ENCODE data around the gene SEMA3B.
"Not testable (repeated sequence)": the region's sequence is repeated elsewhere in the genome, so short reads cannot be mapped to it uniquely, and the experiment has no call there.

The SEMA3B gene

DNA sequence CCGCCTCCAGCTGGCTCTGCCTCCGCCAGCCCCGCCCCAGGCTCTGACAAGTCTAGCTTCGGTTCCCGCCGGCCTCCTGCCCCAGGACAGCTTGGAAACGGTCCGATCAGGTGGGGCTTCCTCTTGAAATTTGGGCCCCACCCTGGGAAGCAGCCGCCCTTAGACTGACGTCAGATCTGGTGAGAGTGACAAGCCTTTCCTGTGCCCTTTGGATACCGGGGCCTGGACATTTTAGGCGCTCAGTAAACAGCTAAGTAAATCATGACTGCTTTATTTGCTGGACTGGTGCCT, 30.6 kb downstream of the SEMA3B start:
- Histone ChIP-seq H3K36me3 (ENCODE audit: insufficient read depth, low read length) (no peaks in the 10 kb centered on the region), H3K27ac (ENCODE audit: low read depth, low read length) (peak overlapping the region; percentile 89), H3K4me3 (ENCODE audit: low read depth in 1 of 2, low read length in 2 of 2) (peak overlapping the region; percentile 50 to 54), H3K9me3 (ENCODE audit: low read length) (no peaks in the 10 kb centered on the region), H3K27me3 (ENCODE audit: control insufficient read depth in 1 of 2, insufficient read depth in 2 of 2, low read length in 2 of 2) (no peaks in the 10 kb centered on the region), H3K4me1 (ENCODE audit: insufficient read depth, low read length) (peaks cover 28% of the 10 kb centered on the region), H3K9ac (ENCODE audit: low read length) (peak overlapping the region; percentile 32)

DNA sequence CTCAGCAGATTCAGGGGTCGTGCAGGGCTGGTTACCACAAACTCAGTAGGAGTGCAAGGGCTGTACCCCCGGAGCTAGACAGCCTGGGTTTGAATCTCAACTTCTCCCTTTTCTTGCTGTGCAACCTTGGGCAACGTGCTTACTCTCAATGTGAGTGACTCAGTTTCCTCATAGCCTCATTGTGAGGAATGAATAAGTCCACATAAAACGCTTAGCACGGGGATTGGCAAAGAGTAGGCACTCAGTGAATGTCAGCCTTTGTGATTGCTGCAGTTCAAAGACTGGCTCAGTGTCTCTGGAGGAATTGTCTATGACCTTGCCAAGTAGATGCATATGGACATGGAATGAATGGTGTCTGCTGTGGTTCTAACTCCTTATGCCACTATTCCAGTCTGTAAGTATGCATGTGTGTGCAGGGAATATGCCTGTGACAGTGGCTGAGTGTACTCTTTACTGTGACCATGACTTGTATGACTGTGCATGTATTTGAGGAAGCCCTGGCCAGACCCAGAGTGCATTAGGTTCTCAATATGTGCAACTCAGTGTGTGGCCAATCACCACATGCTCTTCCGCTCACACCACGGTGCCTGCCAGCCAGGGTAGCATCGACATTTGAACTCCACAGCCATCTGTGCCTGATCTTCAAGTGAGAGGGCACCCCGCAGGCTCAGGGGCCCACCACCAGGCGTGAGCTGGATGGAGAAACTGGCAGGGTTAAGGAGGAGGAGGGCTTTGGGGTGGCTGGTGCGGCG, 31.2 kb downstream of the SEMA3B start:
- no peaks in the 10 kb centered on the region for H3K36me3 ChIP-seq (ENCODE audit: insufficient read depth, low read length)
- peak overlapping the region; percentile 89 for H3K27ac ChIP-seq (ENCODE audit: low read depth, low read length)
- H3K4me1 ChIP-seq (ENCODE audit: insufficient read depth, low read length): peaks cover 28% of the 10 kb centered on the region
- H3K9me3 ChIP-seq (ENCODE audit: low read length): no peaks in the 10 kb centered on the region
- peak overlapping the region; percentile 32 for H3K9ac ChIP-seq (ENCODE audit: low read length)
- no peaks in the 10 kb centered on the region for H3K27me3 ChIP-seq (ENCODE audit: control insufficient read depth in 1 of 2, insufficient read depth in 2 of 2, low read length in 2 of 2)
- H3K4me3 ChIP-seq (ENCODE audit: low read depth in 1 of 2, low read length in 2 of 2): peak overlapping the region; percentile 50 to 54

DNA sequence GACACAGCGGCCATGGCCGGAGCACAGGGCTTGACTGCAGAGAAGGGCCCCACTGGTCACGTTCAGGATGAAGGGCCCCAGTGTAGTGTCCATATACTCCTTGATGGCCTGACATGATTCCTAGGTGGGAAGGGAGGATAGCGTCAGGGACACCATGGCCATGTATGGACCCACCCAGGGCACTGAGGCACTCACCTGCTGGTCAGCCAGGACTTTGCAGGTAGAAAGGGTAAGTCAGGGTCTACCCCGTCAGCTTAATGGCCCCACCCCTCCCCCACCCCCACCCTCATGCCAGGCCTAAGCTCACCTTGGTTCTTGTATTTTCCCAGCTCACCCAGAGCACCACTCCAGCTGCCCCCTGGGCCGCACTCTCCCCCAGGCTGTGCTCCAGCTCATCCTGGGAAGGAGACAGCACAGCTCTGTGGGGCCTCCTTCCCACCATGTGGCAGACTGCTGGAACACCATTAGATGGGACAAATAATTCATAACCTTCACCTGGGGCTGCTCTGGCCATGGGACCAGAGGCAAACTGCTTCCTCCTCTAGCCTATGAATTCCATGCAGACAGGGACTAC, 31.8 kb downstream of the SEMA3B start:
- H3K27me3 ChIP-seq (ENCODE audit: control insufficient read depth in 1 of 2, insufficient read depth in 2 of 2, low read length in 2 of 2): no peaks in the 10 kb centered on the region
- H3K4me3 ChIP-seq (ENCODE audit: low read depth in 1 of 2, low read length in 2 of 2): peak overlapping the region; percentile 23 to 54
- H3K36me3 ChIP-seq (ENCODE audit: insufficient read depth, low read length): no peaks in the 10 kb centered on the region
- H3K4me1 ChIP-seq (ENCODE audit: insufficient read depth, low read length): peaks cover 28% of the 10 kb centered on the region
- peak overlapping the region; percentile 89 for H3K27ac ChIP-seq (ENCODE audit: low read depth, low read length)
- no peaks in the 10 kb centered on the region for H3K9me3 ChIP-seq (ENCODE audit: low read length)
- no peak overlapping the region for H3K9ac ChIP-seq (ENCODE audit: low read length)

DNA sequence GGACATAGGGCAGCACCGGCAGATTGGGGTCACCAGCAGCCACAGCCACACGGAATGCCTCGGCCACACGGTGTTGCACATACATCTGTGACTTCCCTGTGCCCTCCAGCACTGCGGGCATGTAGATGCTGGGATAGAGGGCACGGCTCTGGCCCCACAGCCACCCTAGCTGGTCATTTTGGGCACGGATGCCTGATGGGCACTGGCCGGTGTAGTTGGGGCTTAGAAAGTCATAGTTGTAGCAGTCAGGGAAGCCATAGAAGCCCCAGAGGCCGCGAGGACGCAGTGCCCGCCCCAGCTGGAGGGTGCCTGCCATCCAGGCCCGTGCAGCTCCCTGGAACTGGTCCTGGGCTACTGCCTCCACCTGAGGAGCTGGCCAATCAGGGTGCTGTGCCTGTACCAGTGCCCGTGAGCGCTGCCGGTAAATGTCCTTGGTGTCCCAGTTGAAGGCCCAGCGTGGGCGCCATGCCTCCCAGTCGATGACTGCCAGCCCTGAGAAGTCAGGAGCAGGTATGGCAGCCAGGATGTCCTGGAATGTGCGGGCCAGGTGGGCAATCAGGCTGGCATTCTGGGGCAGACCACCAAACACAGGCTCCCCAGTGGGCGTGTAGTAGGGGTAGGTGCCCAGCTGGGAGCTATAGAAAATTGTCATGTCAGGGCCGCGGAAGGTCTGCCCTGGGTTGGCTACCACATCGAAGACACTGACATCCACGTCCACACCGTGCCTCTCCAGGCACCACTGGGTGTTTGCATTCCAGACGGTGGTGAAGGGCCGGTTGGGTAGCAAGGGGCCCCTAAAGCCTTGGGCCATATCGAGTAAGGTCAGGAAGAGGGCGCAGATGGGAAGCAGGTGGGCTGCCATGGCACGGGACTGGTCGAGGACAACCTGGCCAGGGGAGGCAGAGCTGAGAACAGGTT, 33.4 kb downstream of the SEMA3B start:
- Histone ChIP-seq H3K36me3 (ENCODE audit: insufficient read depth, low read length) (no peaks in the 10 kb centered on the region), H3K9me3 (ENCODE audit: low read length) (no peaks in the 10 kb centered on the region), H3K4me1 (ENCODE audit: insufficient read depth, low read length) (peaks cover 28% of the 10 kb centered on the region), H3K27me3 (ENCODE audit: control insufficient read depth in 1 of 2, insufficient read depth in 2 of 2, low read length in 2 of 2) (no peaks in the 10 kb centered on the region), H3K9ac (ENCODE audit: low read length) (no peak overlapping the region), H3K27ac (ENCODE audit: low read depth, low read length) (no peak overlapping the region), H3K4me3 (ENCODE audit: low read depth in 1 of 2, low read length in 2 of 2) (no peak overlapping the region)

DNA sequence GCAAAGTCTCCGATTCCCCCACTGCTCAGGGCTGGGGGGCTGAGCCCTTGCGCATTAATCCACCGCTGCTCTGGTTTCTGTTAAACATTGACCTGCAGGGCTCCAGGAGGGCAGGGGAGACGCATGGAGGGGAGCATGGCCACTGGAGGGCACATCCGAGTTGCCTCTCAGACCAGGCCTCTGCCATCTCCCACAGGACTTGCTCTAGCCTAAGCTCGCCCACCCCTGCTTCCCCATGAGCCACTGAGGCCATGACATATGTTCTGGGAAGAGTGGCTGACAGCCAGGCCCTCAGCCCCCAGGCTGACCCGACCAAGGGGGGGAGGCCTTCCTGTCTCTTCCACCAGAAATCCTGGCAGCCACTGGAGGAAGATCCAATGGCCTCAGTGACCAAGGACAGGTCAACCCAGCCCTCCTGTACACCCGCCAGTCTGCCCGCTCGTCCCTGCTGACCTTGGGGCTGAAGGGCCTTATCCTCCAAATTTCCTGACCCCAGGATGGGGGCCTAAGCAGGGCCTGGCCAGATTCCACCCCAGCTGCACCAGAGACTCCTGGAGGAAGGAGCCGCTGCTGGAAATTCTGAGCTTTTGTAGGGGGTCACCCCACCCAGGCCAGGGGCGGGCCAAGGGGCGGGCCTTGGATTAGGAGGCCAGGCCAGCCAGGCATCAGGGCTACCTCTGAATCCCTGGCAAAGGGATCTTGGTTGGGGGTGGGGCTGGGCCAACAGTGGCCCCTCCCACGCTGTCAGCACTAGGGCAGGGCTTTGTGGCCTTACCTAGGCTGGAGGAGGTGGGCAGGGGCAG, 34.3 kb downstream of the SEMA3B start, which contains the start of gene HYAL1:
Gene HYAL1 (minus strand): TSS at position 562 of the 803 bp plus-strand sequence. CDS start 618 bp downstream, outside the sequence.
- Histone ChIP-seq H3K9me3 (ENCODE audit: low read length) (no peaks in the 10 kb centered on the region), H3K27ac (ENCODE audit: low read depth, low read length) (peak within 1 kb of the TSS; percentile 24), H3K4me3 (ENCODE audit: low read depth in 1 of 2, low read length in 2 of 2) (no peak within 1 kb of the TSS), H3K36me3 (ENCODE audit: insufficient read depth, low read length) (no peaks in the 10 kb centered on the region), H3K9ac (ENCODE audit: low read length) (no peak within 1 kb of the TSS), H3K27me3 (ENCODE audit: control insufficient read depth in 1 of 2, insufficient read depth in 2 of 2, low read length in 2 of 2) (no peaks in the 10 kb centered on the region), H3K4me1 (ENCODE audit: insufficient read depth, low read length) (peaks cover 25% of the 10 kb centered on the region)

DNA sequence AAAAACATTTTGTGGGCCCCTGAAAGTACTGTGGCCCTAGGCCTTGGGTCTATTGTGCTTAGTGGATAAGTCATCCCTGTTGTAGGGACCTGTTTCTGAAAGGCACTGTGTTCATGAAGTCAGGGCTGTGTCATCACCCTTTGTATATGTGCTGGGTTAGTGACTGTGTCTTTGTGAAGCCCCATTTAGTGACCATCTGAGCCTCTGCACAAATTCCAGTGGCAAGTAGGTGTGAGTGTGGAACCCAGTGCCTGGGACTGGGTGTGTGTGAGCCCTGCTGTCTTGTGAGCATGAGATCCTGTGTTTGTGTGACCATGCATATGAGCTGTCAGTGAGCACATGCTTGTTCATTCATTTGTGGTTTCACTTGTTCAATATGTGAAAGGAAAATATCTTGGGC, 35.7 kb downstream of the SEMA3B start:
- Histone ChIP-seq H3K36me3 (ENCODE audit: insufficient read depth, low read length) (no peaks in the 10 kb centered on the region), H3K4me1 (ENCODE audit: insufficient read depth, low read length) (peaks cover 19% of the 10 kb centered on the region), H3K27me3 (ENCODE audit: control insufficient read depth in 1 of 2, insufficient read depth in 2 of 2, low read length in 2 of 2) (no peaks in the 10 kb centered on the region), H3K4me3 (ENCODE audit: low read depth in 1 of 2, low read length in 2 of 2) (no peak overlapping the region), H3K9me3 (ENCODE audit: low read length) (no peaks in the 10 kb centered on the region), H3K27ac (ENCODE audit: low read depth, low read length) (no peak overlapping the region), H3K9ac (ENCODE audit: low read length) (no peak overlapping the region)

DNA sequence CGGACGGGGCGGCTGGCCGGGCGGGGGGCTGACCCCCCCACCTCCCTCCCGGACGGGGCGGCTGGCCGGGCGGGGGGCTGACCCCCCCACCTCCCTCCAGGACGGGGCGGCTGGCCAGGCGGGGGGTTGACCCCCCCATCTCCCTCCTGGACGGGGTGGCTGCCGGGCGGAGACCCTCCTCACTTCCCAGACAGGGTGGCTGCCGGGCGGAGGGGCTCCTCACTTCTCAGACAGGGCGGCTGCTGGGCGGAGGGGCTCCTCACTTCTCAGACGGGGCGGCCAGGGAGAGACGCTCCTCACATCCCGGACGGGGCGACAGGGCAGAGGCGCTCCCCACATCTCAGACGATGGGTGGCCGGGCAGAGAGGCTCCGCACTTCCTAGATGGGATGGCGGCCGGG, 43.1 kb downstream of the SEMA3B start:
- not testable (repeated sequence) for H3K4me3 ChIP-seq (ENCODE audit: low read depth in 1 of 2, low read length in 2 of 2); H3K9me3 ChIP-seq (ENCODE audit: low read length); H3K4me1 ChIP-seq (ENCODE audit: insufficient read depth, low read length); H3K27me3 ChIP-seq (ENCODE audit: control insufficient read depth in 1 of 2, insufficient read depth in 2 of 2, low read length in 2 of 2); H3K27ac ChIP-seq (ENCODE audit: low read depth, low read length); H3K36me3 ChIP-seq (ENCODE audit: insufficient read depth, low read length); H3K9ac ChIP-seq (ENCODE audit: low read length)

DNA sequence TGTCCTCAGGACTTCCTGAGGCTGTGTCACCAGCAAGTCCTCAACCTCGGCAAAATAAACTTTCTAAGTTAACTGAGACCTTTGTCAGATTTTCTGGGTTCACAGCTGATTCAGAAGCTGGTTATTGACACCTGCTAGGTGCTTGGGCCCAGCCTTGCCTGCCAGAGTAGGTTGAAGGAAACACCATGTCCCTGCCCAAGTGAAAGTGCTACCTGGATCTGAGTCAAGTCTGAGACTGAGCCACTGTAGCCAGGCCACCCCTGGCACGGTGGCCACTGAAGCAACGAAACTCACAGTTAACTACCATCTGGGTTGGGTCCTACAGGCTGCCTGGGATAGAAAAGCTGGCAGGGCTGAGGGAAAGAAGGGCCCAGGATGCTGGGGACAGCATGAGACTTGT, 45.4 kb downstream of the SEMA3B start:
- Histone ChIP-seq H3K36me3 (ENCODE audit: insufficient read depth, low read length) (peaks cover 16% of the 10 kb centered on the region), H3K27ac (ENCODE audit: low read depth, low read length) (no peak overlapping the region), H3K27me3 (ENCODE audit: control insufficient read depth in 1 of 2, insufficient read depth in 2 of 2, low read length in 2 of 2) (no peaks in the 10 kb centered on the region), H3K9ac (ENCODE audit: low read length) (no peak overlapping the region), H3K4me3 (ENCODE audit: low read depth in 1 of 2, low read length in 2 of 2) (no peak overlapping the region), H3K4me1 (ENCODE audit: insufficient read depth, low read length) (peaks cover 22% of the 10 kb centered on the region), H3K9me3 (ENCODE audit: low read length) (no peaks in the 10 kb centered on the region)

DNA sequence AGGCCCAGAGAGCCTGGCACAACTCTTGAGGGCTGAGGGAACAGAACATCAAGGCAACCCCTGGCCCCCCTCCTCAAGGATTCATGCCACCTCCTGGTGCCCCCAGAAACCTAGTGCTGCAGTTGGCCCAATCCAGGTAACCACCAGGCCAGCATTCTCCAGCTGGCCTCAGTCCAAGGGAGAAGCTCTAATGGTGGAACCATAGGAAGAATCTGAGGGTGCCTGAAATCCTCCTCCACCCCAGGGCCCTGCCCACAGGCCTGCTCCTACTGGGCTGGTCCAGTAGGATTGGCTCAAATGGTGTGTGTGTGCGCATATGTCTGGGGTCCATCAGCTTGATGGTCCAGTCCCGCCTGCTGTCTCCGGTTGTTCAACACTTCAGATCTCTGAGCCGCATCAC, 45.9 kb downstream of the SEMA3B start:
- Histone ChIP-seq H3K4me3 (ENCODE audit: low read depth in 1 of 2, low read length in 2 of 2) (no peak overlapping the region), H3K36me3 (ENCODE audit: insufficient read depth, low read length) (peaks cover 20% of the 10 kb centered on the region), H3K4me1 (ENCODE audit: insufficient read depth, low read length) (peaks cover 27% of the 10 kb centered on the region), H3K9ac (ENCODE audit: low read length) (no peak overlapping the region), H3K27ac (ENCODE audit: low read depth, low read length) (no peak overlapping the region), H3K9me3 (ENCODE audit: low read length) (no peaks in the 10 kb centered on the region), H3K27me3 (ENCODE audit: control insufficient read depth in 1 of 2, insufficient read depth in 2 of 2, low read length in 2 of 2) (no peaks in the 10 kb centered on the region)

DNA sequence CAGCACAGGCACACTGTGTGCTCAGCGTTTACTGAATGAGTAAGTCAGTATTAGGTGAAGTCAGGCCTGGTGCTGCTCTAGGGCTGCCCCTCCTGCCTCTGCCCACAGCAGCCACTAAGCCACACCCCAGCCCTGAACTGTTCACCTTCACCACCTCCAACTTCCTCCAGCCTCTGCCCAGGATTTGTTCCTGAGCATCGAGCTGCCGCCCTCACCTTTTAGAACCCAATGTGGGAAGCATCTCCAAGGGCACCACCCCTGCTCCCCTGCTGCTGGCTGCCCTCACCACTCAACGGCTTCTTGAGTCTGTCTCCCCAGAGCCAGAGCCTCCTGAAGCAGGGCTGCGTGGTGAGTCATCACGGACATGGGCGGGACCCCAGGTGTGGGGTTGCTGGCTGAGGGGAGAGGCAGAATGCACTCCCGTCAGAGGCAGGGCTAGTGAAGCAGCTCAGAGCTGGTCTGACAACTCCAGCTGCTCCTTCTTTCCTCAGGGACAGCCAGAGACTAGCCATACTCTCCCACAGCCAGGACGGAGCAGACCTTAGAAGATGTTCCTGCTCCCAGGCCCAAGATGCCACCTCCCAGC, 47.8 kb downstream of the SEMA3B start:
- no peak overlapping the region for H3K9ac ChIP-seq (ENCODE audit: low read length)
- peaks cover 35% of the 10 kb centered on the region for H3K4me1 ChIP-seq (ENCODE audit: insufficient read depth, low read length)
- H3K9me3 ChIP-seq (ENCODE audit: low read length): no peaks in the 10 kb centered on the region
- no peaks in the 10 kb centered on the region for H3K27me3 ChIP-seq (ENCODE audit: control insufficient read depth in 1 of 2, insufficient read depth in 2 of 2, low read length in 2 of 2)
- H3K27ac ChIP-seq (ENCODE audit: low read depth, low read length): no peak overlapping the region
- H3K36me3 ChIP-seq (ENCODE audit: insufficient read depth, low read length): peaks cover 20% of the 10 kb centered on the region
- no peak overlapping the region for H3K4me3 ChIP-seq (ENCODE audit: low read depth in 1 of 2, low read length in 2 of 2)

Measured in muscle layer of colon (tissue), 2 donors.